GM23338 (cell line): ENCODE results near the gene PFKFB2. TPM values are rescaled to one million over a fixed set of nuclear protein-coding genes. Genes with fewer than 3 reads are reported as not detected.

ENCODE experiments used
- ATAC-seq: fragments of 200-7000 bp; cut with Tn5 transposase; 3 replicates; pipeline ENCODE4 v1.9.1; 2020
- DNase-seq: peaks from one replicate; pipeline ENCODE4 v3.0.0-alpha.2; 2015; ENCODE audit warnings: low spot score
- H2AFZ ChIP-seq: fragments of 200-600 bp; sonication (generic); 2 replicates; pipeline ENCODE4 v1.8.0; 2016; ENCODE audit warnings: antibody characterized with exemption, mild to moderate bottlenecking, moderate library complexity
- H3F3A ChIP-seq: fragments of 200-600 bp; sonication (generic); replicated peaks from 2 replicates; pipeline ENCODE4 v1.8.0; 2017; ENCODE audit warnings: antibody characterized with exemption, mixed run types, low read depth
- H3K27ac ChIP-seq: fragments of 200-600 bp; sonication (generic); 2 replicates; pipeline ENCODE4 v1.6.1; 2016; ENCODE audit warnings: low read depth
- H3K27me3 ChIP-seq: fragments of 200-600 bp; sonication (generic); 2 replicates; pipeline ENCODE4 v1.8.0; 2016; ENCODE audit warnings: mild to moderate bottlenecking, mixed run types, moderate library complexity; ENCODE audit not compliant: insufficient read depth
- H3K36me3 ChIP-seq: fragments of 200-600 bp; sonication (generic); 2 replicates; pipeline ENCODE4 v1.8.0; 2016; ENCODE audit warnings: mild to moderate bottlenecking; ENCODE audit not compliant: insufficient read depth
- H3K4me1 ChIP-seq: fragments of 200-600 bp; sonication (generic); 2 replicates; pipeline ENCODE4 v1.8.0; 2016; ENCODE audit warnings: mild to moderate bottlenecking, moderate library complexity; ENCODE audit not compliant: insufficient read depth
- H3K4me2 ChIP-seq: fragments of 200-600 bp; sonication (generic); 2 replicates; pipeline ENCODE4 v1.7.1; 2017; ENCODE audit warnings: mixed run types
- H3K4me3 ChIP-seq: fragments of 200-600 bp; sonication (generic); 2 replicates; pipeline ENCODE4 v1.6.1; 2016; ENCODE audit warnings: mixed run types
- H3K79me2 ChIP-seq: fragments of 200-600 bp; sonication (generic); replicated peaks from 2 replicates; pipeline ENCODE4 v1.8.0; 2017; ENCODE audit warnings: mild to moderate bottlenecking; ENCODE audit not compliant: insufficient read depth
- H3K9me2 ChIP-seq: fragments of 200-600 bp; sonication (generic); 2 replicates; pipeline ENCODE4 v1.8.0; 2017; ENCODE audit not compliant: insufficient read depth
- H4K20me1 ChIP-seq: fragments of 200-600 bp; sonication (generic); replicated peaks from 2 replicates; pipeline ENCODE4 v1.8.0; 2017; ENCODE audit warnings: mild to moderate bottlenecking; ENCODE audit not compliant: insufficient read depth
- H3K27ac Mint-ChIP-seq: 2 replicates; pipeline ENCODE4 v1.8.0; 2020; ENCODE audit warnings: inconsistent platforms, mild to moderate bottlenecking, moderate library complexity, mixed read lengths
- H3K27me3 Mint-ChIP-seq: 3 replicates; pipeline ENCODE4 v1.8.0; 2022; ENCODE audit warnings: low read depth, mild to moderate bottlenecking, moderate library complexity, mixed read lengths, inconsistent platforms; ENCODE audit not compliant: insufficient read depth, poor library complexity
- H3K36me3 Mint-ChIP-seq: 3 replicates; pipeline ENCODE4 v1.8.0; 2021; ENCODE audit warnings: low read depth, mild to moderate bottlenecking, inconsistent platforms, moderate library complexity, mixed read lengths
- H3K4me1 Mint-ChIP-seq: 3 replicates; pipeline ENCODE4 v1.8.0; 2020; ENCODE audit warnings: mild to moderate bottlenecking, inconsistent platforms, mixed read lengths
- H3K4me3 Mint-ChIP-seq: 3 replicates; pipeline ENCODE4 v1.8.0; 2021; ENCODE audit warnings: moderate library complexity, mild to moderate bottlenecking, inconsistent platforms, mixed read lengths
- H3K9me3 Mint-ChIP-seq: 3 replicates; pipeline ENCODE4 v1.8.0; 2020; ENCODE audit warnings: moderate library complexity, mild to moderate bottlenecking, inconsistent platforms, mixed read lengths
- CREB1 ChIP-seq: fragments of 250-450 bp; sonication (Bioruptor Pico); IDR thresholded peaks from 2 replicates; pipeline ENCODE4 v1.5.0; 2020; ENCODE audit warnings: low read depth, mild to moderate bottlenecking, moderate library complexity
- EZH2 ChIP-seq: fragments of 200-600 bp; sonication (generic); IDR thresholded peaks from one replicate; pipeline ENCODE4 v1.8.0; 2017; ENCODE audit warnings: antibody characterized with exemption, mild to moderate bottlenecking, low read depth; ENCODE audit not compliant: unreplicated experiment
- EZH2phosphoT487 ChIP-seq: fragments of 200-600 bp; sonication (generic); IDR thresholded peaks from one replicate; pipeline ENCODE4 v1.8.1; 2018; ENCODE audit warnings: antibody characterized with exemption; ENCODE audit not compliant: unreplicated experiment
- JUNB ChIP-seq: IDR thresholded peaks from one replicate; pipeline ENCODE4 v1.6.1; 2016; ENCODE audit warnings: antibody characterized with exemption; ENCODE audit not compliant: unreplicated experiment
- NANOG ChIP-seq: IDR thresholded peaks from 2 replicates; pipeline ENCODE4 v1.6.1; 2016; ENCODE audit warnings: antibody characterized with exemption, borderline replicate concordance
- POLR2AphosphoS5 ChIP-seq: IDR thresholded peaks from 2 replicates; pipeline ENCODE4 v1.6.1; 2016; ENCODE audit warnings: antibody characterized with exemption, low read depth
- REST ChIP-seq: IDR thresholded peaks from one replicate; pipeline ENCODE4 v1.6.1; 2018; ENCODE audit warnings: antibody characterized with exemption; ENCODE audit not compliant: unreplicated experiment
- STAT1 ChIP-seq: IDR thresholded peaks from one replicate; pipeline ENCODE4 v1.6.1; 2016; ENCODE audit warnings: antibody characterized with exemption; ENCODE audit not compliant: unreplicated experiment
- ZNF114 ChIP-seq: fragments of 250-450 bp; sonication (Bioruptor Pico); IDR thresholded peaks from 2 replicates; pipeline ENCODE4 v1.5.0; 2020; ENCODE audit warnings: mild to moderate bottlenecking, moderate library complexity
- ZNF331 ChIP-seq: fragments of 250-450 bp; sonication (Bioruptor Pico); IDR thresholded peaks from 2 replicates; pipeline ENCODE4 v1.5.0; 2020; ENCODE audit warnings: low read depth, mild to moderate bottlenecking, moderate library complexity
- polyA plus RNA-seq: library from polyadenylated mRNA; unstranded; fragments of >200 nt; fragmentation: Nextera tagmentation; extraction: Ambion mirVana; gene quantifications from 2 replicates; pipeline ENCODE4 v1.2.1, GENCODE V29; 2016
- total RNA-seq: library from RNA; depleted of rRNA; stranded (reverse); fragments of >200 nt; shearing (Covaris generic); gene quantifications from 2 replicates; pipeline ENCODE4 v1.2.3, GENCODE V29; 2014
- TF ChIP-seq, protein P1 (sequence below): fragments of 250-450 bp; sonication (Bioruptor Pico); IDR thresholded peaks from 2 replicates; pipeline ENCODE4 v1.5.0; 2020; ENCODE audit warnings: mild to moderate bottlenecking, moderate library complexity
- TF ChIP-seq, protein P2 (sequence below), 2 experiments: fragments of 200-600 bp in 1 of 2; sonication (generic) in 1 of 2; conservative IDR thresholded peaks; 2 replicates each; pipeline versions ENCODE4 v1.5.1 to v1.6.1; 2016 to 2017; ENCODE audit warnings: antibody characterized with exemption in 2 of 2, low read depth in 2 of 2, mild to moderate bottlenecking in 2 of 2, moderate library complexity in 1 of 2
- TF ChIP-seq, protein P3 (sequence below): IDR thresholded peaks from 2 replicates; pipeline ENCODE4 v1.6.1; 2016; ENCODE audit warnings: antibody characterized with exemption

Gene PFKFB2
- total and polyA plus RNA-seq, 2 experiments from 2014 or later: 4.9 to 14.8 TPM

- Histone ChIP-seq H3K4me1 (no peaks in the 10 kb centered on the region), H3K36me3 (no peaks in the 10 kb centered on the region), H4K20me1 (no peaks in the 10 kb centered on the region), H2AFZ (no peak overlapping the region; the same call in 1 of the 2 replicates), H3K4me3 (no peak overlapping the region), H3K79me2 (no peaks in the 10 kb centered on the region), H3F3A (no peaks in the 10 kb centered on the region), H3K9me2 (no peaks in the 10 kb centered on the region), H3K27me3 (no peaks in the 10 kb centered on the region), H3K27ac (no peak overlapping the region), H3K4me2 (no peak overlapping the region)
- H3K4me3 Mint-ChIP-seq: no peak overlapping the region
- TF ChIP-seq, protein P1, sequence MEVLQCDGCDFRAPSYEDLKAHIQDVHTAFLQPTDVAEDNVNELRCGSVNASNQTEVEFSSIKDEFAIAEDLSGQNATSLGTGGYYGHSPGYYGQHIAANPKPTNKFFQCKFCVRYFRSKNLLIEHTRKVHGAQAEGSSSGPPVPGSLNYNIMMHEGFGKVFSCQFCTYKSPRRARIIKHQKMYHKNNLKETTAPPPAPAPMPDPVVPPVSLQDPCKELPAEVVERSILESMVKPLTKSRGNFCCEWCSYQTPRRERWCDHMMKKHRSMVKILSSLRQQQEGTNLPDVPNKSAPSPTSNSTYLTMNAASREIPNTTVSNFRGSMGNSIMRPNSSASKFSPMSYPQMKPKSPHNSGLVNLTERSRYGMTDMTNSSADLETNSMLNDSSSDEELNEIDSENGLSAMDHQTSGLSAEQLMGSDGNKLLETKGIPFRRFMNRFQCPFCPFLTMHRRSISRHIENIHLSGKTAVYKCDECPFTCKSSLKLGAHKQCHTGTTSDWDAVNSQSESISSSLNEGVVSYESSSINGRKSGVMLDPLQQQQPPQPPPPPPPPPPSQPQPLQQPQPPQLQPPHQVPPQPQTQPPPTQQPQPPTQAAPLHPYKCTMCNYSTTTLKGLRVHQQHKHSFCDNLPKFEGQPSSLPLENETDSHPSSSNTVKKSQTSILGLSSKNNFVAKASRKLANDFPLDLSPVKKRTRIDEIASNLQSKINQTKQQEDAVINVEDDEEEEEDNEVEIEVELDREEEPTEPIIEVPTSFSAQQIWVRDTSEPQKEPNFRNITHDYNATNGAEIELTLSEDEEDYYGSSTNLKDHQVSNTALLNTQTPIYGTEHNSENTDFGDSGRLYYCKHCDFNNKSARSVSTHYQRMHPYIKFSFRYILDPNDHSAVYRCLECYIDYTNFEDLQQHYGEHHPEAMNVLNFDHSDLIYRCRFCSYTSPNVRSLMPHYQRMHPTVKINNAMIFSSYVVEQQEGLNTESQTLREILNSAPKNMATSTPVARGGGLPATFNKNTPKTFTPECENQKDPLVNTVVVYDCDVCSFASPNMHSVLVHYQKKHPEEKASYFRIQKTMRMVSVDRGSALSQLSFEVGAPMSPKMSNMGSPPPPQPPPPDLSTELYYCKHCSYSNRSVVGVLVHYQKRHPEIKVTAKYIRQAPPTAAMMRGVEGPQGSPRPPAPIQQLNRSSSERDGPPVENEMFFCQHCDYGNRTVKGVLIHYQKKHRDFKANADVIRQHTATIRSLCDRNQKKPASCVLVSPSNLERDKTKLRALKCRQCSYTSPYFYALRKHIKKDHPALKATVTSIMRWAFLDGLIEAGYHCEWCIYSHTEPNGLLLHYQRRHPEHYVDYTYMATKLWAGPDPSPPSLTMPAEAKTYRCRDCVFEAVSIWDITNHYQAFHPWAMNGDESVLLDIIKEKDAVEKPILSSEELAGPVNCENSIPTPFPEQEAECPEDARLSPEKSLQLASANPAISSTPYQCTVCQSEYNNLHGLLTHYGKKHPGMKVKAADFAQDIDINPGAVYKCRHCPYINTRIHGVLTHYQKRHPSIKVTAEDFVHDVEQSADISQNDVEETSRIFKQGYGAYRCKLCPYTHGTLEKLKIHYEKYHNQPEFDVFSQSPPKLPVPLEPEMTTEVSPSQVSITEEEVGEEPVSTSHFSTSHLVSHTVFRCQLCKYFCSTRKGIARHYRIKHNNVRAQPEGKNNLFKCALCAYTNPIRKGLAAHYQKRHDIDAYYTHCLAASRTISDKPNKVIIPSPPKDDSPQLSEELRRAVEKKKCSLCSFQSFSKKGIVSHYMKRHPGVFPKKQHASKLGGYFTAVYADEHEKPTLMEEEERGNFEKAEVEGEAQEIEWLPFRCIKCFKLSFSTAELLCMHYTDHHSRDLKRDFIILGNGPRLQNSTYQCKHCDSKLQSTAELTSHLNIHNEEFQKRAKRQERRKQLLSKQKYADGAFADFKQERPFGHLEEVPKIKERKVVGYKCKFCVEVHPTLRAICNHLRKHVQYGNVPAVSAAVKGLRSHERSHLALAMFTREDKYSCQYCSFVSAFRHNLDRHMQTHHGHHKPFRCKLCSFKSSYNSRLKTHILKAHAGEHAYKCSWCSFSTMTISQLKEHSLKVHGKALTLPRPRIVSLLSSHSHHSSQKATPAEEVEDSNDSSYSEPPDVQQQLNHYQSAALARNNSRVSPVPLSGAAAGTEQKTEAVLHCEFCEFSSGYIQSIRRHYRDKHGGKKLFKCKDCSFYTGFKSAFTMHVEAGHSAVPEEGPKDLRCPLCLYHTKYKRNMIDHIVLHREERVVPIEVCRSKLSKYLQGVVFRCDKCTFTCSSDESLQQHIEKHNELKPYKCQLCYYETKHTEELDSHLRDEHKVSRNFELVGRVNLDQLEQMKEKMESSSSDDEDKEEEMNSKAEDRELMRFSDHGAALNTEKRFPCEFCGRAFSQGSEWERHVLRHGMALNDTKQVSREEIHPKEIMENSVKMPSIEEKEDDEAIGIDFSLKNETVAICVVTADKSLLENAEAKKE: no peak
- TF ChIP-seq EZH2 (no peak), STAT1 (no peak), POLR2AphosphoS5 (no peak), EZH2phosphoT487 (no peak), REST (no peak), ZNF331 (CRISPR knock-in tag) (no peak), CREB1 (no peak), NANOG (no peak), ZNF114 (CRISPR knock-in tag) (no peak), JUNB (no peak)
- TF ChIP-seq, protein P2, sequence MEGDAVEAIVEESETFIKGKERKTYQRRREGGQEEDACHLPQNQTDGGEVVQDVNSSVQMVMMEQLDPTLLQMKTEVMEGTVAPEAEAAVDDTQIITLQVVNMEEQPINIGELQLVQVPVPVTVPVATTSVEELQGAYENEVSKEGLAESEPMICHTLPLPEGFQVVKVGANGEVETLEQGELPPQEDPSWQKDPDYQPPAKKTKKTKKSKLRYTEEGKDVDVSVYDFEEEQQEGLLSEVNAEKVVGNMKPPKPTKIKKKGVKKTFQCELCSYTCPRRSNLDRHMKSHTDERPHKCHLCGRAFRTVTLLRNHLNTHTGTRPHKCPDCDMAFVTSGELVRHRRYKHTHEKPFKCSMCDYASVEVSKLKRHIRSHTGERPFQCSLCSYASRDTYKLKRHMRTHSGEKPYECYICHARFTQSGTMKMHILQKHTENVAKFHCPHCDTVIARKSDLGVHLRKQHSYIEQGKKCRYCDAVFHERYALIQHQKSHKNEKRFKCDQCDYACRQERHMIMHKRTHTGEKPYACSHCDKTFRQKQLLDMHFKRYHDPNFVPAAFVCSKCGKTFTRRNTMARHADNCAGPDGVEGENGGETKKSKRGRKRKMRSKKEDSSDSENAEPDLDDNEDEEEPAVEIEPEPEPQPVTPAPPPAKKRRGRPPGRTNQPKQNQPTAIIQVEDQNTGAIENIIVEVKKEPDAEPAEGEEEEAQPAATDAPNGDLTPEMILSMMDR (conservative IDR thresholded peaks at IDR 0.05; ENCODE audit: low read depth in 2 of 2): no peak
- TF ChIP-seq, protein P3, sequence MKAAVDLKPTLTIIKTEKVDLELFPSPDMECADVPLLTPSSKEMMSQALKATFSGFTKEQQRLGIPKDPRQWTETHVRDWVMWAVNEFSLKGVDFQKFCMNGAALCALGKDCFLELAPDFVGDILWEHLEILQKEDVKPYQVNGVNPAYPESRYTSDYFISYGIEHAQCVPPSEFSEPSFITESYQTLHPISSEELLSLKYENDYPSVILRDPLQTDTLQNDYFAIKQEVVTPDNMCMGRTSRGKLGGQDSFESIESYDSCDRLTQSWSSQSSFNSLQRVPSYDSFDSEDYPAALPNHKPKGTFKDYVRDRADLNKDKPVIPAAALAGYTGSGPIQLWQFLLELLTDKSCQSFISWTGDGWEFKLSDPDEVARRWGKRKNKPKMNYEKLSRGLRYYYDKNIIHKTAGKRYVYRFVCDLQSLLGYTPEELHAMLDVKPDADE: no peak
- ATAC-seq (no peak), DNase-seq (no peak)
- peaks cover 5% of the 10 kb centered on the region for H3K27me3 Mint-ChIP-seq
- no peaks in the 10 kb centered on the region for H3K9me3 Mint-ChIP-seq
- H3K27ac Mint-ChIP-seq: no peak overlapping the region
- H3K4me1 Mint-ChIP-seq: no peaks in the 10 kb centered on the region
- no peaks in the 10 kb centered on the region for H3K36me3 Mint-ChIP-seq
Observed at GRCh38 chr1:207009182-207009850, 43.8 kb upstream of the PFKFB2 start.
